Tibial nerve (tissue), 3 donors: ENCODE data around the gene BICDL2.

Source experiments
- POLR2A ChIP-seq, 2 donors: fragments of 450-650 bp; IDR thresholded peaks; one replicate each; pipeline ENCODE4 v1.6.1; 2017; ENCODE audit warnings: antibody characterized with exemption in 2 of 2, mild to moderate bottlenecking in 2 of 2, moderate library complexity in 2 of 2
- TF ChIP-seq, protein P1 (sequence below), 5 experiments: fragments of 200-600 bp in 3 of 5; fragments of 450-650 bp in 2 of 5; sonication (generic) in 3 of 5; IDR thresholded peaks; one replicate each; pipeline ENCODE4 v1.5.1; 2016 to 2019; ENCODE audit warnings: antibody characterized with exemption in 5 of 5, mild to moderate bottlenecking in 3 of 5, moderate library complexity in 2 of 5

DNA sequence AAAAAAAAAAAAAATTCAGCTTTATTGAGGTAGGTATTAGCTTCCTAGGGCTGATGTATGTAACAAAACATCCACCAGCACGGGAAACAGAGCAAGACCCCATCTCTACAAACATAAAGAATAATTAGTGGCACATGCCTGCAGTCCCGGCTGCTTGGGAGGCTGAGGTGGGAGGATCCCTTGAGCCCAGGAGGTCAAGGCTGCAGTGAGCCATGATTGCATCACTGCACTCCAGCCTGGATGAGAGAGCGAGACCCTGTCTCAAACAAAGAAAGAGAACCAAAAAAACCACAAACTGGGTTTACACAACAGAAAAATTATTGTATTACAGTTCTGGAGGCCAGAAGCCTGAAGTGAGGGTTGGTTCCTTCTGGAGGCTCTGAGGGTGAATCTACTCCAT lies 5.6 kb upstream of the BICDL2 start:
- TF ChIP-seq, protein P1, sequence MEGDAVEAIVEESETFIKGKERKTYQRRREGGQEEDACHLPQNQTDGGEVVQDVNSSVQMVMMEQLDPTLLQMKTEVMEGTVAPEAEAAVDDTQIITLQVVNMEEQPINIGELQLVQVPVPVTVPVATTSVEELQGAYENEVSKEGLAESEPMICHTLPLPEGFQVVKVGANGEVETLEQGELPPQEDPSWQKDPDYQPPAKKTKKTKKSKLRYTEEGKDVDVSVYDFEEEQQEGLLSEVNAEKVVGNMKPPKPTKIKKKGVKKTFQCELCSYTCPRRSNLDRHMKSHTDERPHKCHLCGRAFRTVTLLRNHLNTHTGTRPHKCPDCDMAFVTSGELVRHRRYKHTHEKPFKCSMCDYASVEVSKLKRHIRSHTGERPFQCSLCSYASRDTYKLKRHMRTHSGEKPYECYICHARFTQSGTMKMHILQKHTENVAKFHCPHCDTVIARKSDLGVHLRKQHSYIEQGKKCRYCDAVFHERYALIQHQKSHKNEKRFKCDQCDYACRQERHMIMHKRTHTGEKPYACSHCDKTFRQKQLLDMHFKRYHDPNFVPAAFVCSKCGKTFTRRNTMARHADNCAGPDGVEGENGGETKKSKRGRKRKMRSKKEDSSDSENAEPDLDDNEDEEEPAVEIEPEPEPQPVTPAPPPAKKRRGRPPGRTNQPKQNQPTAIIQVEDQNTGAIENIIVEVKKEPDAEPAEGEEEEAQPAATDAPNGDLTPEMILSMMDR (IDR thresholded peaks at IDR 0.05) = no peak
- TF ChIP-seq POLR2A (IDR thresholded peaks at IDR 0.05) = no peak
